ENCODE measurements around the gene CLPTM1. TPM values are rescaled to one million over a fixed set of nuclear protein-coding genes. Genes with fewer than 3 reads are reported as not detected.

CLPTM1 gene
- total and polyA plus RNA-seq, 2 of the 8 experiments (the other 6 are each of a cell fraction or from before 2014, with no cell fraction given) = 84.8 to 108 TPM

DNA sequence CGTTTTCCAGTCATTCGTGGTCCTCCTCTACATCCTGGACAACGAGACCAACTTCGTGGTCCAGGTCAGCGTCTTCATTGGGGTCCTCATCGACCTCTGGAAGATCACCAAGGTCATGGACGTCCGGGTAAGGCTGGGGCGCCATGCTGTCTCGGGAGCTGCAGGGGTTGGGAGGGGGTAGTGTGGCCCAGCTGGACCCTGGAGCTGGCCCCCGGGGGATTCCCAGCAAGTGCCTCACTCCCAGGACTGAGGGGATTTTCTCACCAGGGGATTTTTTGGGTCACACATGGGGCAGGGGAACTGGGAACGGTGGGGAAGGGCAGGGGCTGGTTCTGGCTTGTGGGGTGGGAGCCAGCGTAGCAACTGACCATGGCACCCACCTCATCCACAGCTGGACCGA is 35.3 kb downstream of the CLPTM1 start:
- TF ChIP-seq SP4 (IDR thresholded peaks at IDR 0.05; ENCODE audit: low read length) (no peak), BCL11A (IDR thresholded peaks at IDR 0.05; ENCODE audit: low read depth in 2 of 2, low read length in 2 of 2) (no peak), RNF2 (IDR thresholded peaks at IDR 0.05; ENCODE audit: borderline replicate concordance, low read depth, low read length, missing control alignments, poor library complexity, severe bottlenecking) (no peak), SUZ12 (IDR thresholded peaks at IDR 0.05; ENCODE audit: low read length) (no peak), ZNF274 (IDR thresholded peaks at IDR 0.05; ENCODE audit: borderline replicate concordance, extremely low read depth, low read length) (no peak), HDAC2 (IDR thresholded peaks at IDR 0.05; ENCODE audit: borderline replicate concordance in 1 of 2, low read depth in 2 of 2, low read length in 2 of 2) (no peak)
- Histone ChIP-seq H4K8ac (ENCODE audit: extremely low read depth, insufficient read depth, low read length) (no peak overlapping the region), H3K23ac (ENCODE audit: insufficient read length) (no peak overlapping the region), H2AFZ (ENCODE audit: low read length) (no peak overlapping the region), H3K79me2 (ENCODE audit: control insufficient read depth in 1 of 2, insufficient read depth in 2 of 2, low read length in 2 of 2) (no peaks in the 10 kb centered on the region), H3K14ac (ENCODE audit: insufficient read length) (no peak overlapping the region), H3K18ac (ENCODE audit: extremely low read depth, low read length) (no peak overlapping the region), H3K4me3 (ENCODE audit: extremely low read depth in 1 of 4, insufficient read depth in 2 of 4, low read depth in 3 of 4, low read length in 4 of 4) (no peak overlapping the region), H4K5ac (ENCODE audit: insufficient read length, low read depth, low read length) (no peak overlapping the region), H2BK15ac (ENCODE audit: low read length) (no peak overlapping the region), H3K56ac (replicated peaks; ENCODE audit: insufficient read length, low read depth, low read length) (no peak overlapping the region), H3K27me3 (replicated peaks in 1 of 4; ENCODE audit: control insufficient read depth in 3 of 4, extremely low read depth in 1 of 4, insufficient read depth in 3 of 4, low read length in 3 of 4) (no peaks in the 10 kb centered on the region), H3K4ac (replicated peaks; ENCODE audit: insufficient read length, low read depth, low read length) (no peak overlapping the region), H2BK12ac (ENCODE audit: low read depth, low read length) (no peak overlapping the region), H2BK20ac (ENCODE audit: low read length) (no peak overlapping the region), H3K79me1 (ENCODE audit: low read depth, low read length) (no peaks in the 10 kb centered on the region; the same call in 1 of the 2 replicates), H3K4me2 (ENCODE audit: insufficient read depth in 1 of 2, low read depth in 2 of 2, low read length in 2 of 2) (no peak overlapping the region), H3K9me3 (ENCODE audit: insufficient read depth in 2 of 2, low read depth in 1 of 2, low read length in 1 of 2) (no peaks in the 10 kb centered on the region), H2AK5ac (ENCODE audit: low read depth, low read length) (no peak overlapping the region), H3K23me2 (ENCODE audit: low read depth, low read length) (no peaks in the 10 kb centered on the region), H2BK5ac (ENCODE audit: low read depth, low read length) (no peak overlapping the region), H4K91ac (replicated peaks; ENCODE audit: insufficient read length, low read length) (no peak overlapping the region), H4K20me1 (replicated peaks in 1 of 2; ENCODE audit: control insufficient read depth in 1 of 2, insufficient read depth in 2 of 2, low read length in 2 of 2) (peaks cover 2 to 6% of the 10 kb centered on the region in 2 experiments), H2BK120ac (replicated peaks; ENCODE audit: low read depth, low read length) (no peak overlapping the region), H3K9ac (replicated peaks in 1 of 4; ENCODE audit: extremely low read depth in 1 of 4, low read depth in 3 of 4, low read length in 3 of 4) (no peak overlapping the region), H3K36me3 (ENCODE audit: control insufficient read depth in 2 of 4, insufficient read depth in 4 of 4, low read length in 3 of 4) (peaks cover 0 to 30% (median 5%) of the 10 kb centered on the region in 4 experiments; a peak in 7 of 8 replicates), H3K27ac (ENCODE audit: low read depth, low read length) (no peak overlapping the region), H3K4me1 (replicated peaks in 1 of 4; ENCODE audit: control insufficient read depth in 3 of 4, insufficient read depth in 4 of 4, low read length in 3 of 4) (no peaks in the 10 kb centered on the region)
- no peak for FAIRE-seq
- ChIA-PET CTCF (ENCODE audit: partially characterized antibody) (interaction anchor here (0.6 to 4.6 kb wide), 10 partner anchors 9 to 107 kb away, joined by 3 to 34 read pairs (median 10); partner anchors contain the start of gene RELB), POLR2A (ENCODE audit: partially characterized antibody) (interaction anchor here (1.2 to 1.3 kb wide), 2 partner anchors 10 to 101 kb away, joined by 3 to 4 read pairs; no protein-coding TSS in a partner anchor)
- no peak for DNase-seq (ENCODE audit: low read depth in 1 of 2, low spot score in 2 of 2)
- WGBS, 2 experiments (ENCODE audit: extremely low coverage in 1 of 2, insufficient coverage in 1 of 2, insufficient read length in 1 of 2, insufficient replicate concordance in 2 of 2, low coverage in 1 of 2, low lambda C conversion rate in 2 of 2, missing lambda C conversion rate in 1 of 2) = 95% methylated on average over 12 of the region's 14 CpGs; no CpG with 5 or more reads in 1 of the 2 experiments
